GM23338 (cell line): ENCODE data around the gene CD180. TPM values are rescaled to one million over a fixed set of nuclear protein-coding genes. Genes with fewer than 3 reads are reported as not detected.

Source experiments
- ATAC-seq: fragments of 200-7000 bp; cut with Tn5 transposase; 3 replicates; pipeline ENCODE4 v1.9.1; 2020
- DNase-seq: peaks from one replicate; pipeline ENCODE4 v3.0.0-alpha.2; 2015; ENCODE audit warnings: low spot score
- H2AFZ ChIP-seq: fragments of 200-600 bp; sonication (generic); 2 replicates; pipeline ENCODE4 v1.8.0; 2016; ENCODE audit warnings: antibody characterized with exemption, mild to moderate bottlenecking, moderate library complexity
- H3F3A ChIP-seq: fragments of 200-600 bp; sonication (generic); replicated peaks from 2 replicates; pipeline ENCODE4 v1.8.0; 2017; ENCODE audit warnings: antibody characterized with exemption, mixed run types, low read depth
- H3K27ac ChIP-seq: fragments of 200-600 bp; sonication (generic); 2 replicates; pipeline ENCODE4 v1.6.1; 2016; ENCODE audit warnings: low read depth
- H3K27me3 ChIP-seq: fragments of 200-600 bp; sonication (generic); 2 replicates; pipeline ENCODE4 v1.8.0; 2016; ENCODE audit warnings: mild to moderate bottlenecking, mixed run types, moderate library complexity; ENCODE audit not compliant: insufficient read depth
- H3K36me3 ChIP-seq: fragments of 200-600 bp; sonication (generic); 2 replicates; pipeline ENCODE4 v1.8.0; 2016; ENCODE audit warnings: mild to moderate bottlenecking; ENCODE audit not compliant: insufficient read depth
- H3K4me1 ChIP-seq: fragments of 200-600 bp; sonication (generic); 2 replicates; pipeline ENCODE4 v1.8.0; 2016; ENCODE audit warnings: mild to moderate bottlenecking, moderate library complexity; ENCODE audit not compliant: insufficient read depth
- H3K4me2 ChIP-seq: fragments of 200-600 bp; sonication (generic); 2 replicates; pipeline ENCODE4 v1.7.1; 2017; ENCODE audit warnings: mixed run types
- H3K4me3 ChIP-seq: fragments of 200-600 bp; sonication (generic); 2 replicates; pipeline ENCODE4 v1.6.1; 2016; ENCODE audit warnings: mixed run types
- H3K79me2 ChIP-seq: fragments of 200-600 bp; sonication (generic); replicated peaks from 2 replicates; pipeline ENCODE4 v1.8.0; 2017; ENCODE audit warnings: mild to moderate bottlenecking; ENCODE audit not compliant: insufficient read depth
- H3K9me2 ChIP-seq: fragments of 200-600 bp; sonication (generic); 2 replicates; pipeline ENCODE4 v1.8.0; 2017; ENCODE audit not compliant: insufficient read depth
- H4K20me1 ChIP-seq: fragments of 200-600 bp; sonication (generic); replicated peaks from 2 replicates; pipeline ENCODE4 v1.8.0; 2017; ENCODE audit warnings: mild to moderate bottlenecking; ENCODE audit not compliant: insufficient read depth
- H3K27ac Mint-ChIP-seq: 2 replicates; pipeline ENCODE4 v1.8.0; 2020; ENCODE audit warnings: inconsistent platforms, mild to moderate bottlenecking, moderate library complexity, mixed read lengths
- H3K27me3 Mint-ChIP-seq: 3 replicates; pipeline ENCODE4 v1.8.0; 2022; ENCODE audit warnings: low read depth, mild to moderate bottlenecking, moderate library complexity, mixed read lengths, inconsistent platforms; ENCODE audit not compliant: insufficient read depth, poor library complexity
- H3K36me3 Mint-ChIP-seq: 3 replicates; pipeline ENCODE4 v1.8.0; 2021; ENCODE audit warnings: low read depth, mild to moderate bottlenecking, inconsistent platforms, moderate library complexity, mixed read lengths
- H3K4me1 Mint-ChIP-seq: 3 replicates; pipeline ENCODE4 v1.8.0; 2020; ENCODE audit warnings: mild to moderate bottlenecking, inconsistent platforms, mixed read lengths
- H3K4me3 Mint-ChIP-seq: 3 replicates; pipeline ENCODE4 v1.8.0; 2021; ENCODE audit warnings: moderate library complexity, mild to moderate bottlenecking, inconsistent platforms, mixed read lengths
- H3K9me3 Mint-ChIP-seq: 3 replicates; pipeline ENCODE4 v1.8.0; 2020; ENCODE audit warnings: moderate library complexity, mild to moderate bottlenecking, inconsistent platforms, mixed read lengths
- JUNB ChIP-seq: IDR thresholded peaks from one replicate; pipeline ENCODE4 v1.6.1; 2016; ENCODE audit warnings: antibody characterized with exemption; ENCODE audit not compliant: unreplicated experiment
- STAT1 ChIP-seq: IDR thresholded peaks from one replicate; pipeline ENCODE4 v1.6.1; 2016; ENCODE audit warnings: antibody characterized with exemption; ENCODE audit not compliant: unreplicated experiment
- ZNF462 ChIP-seq: fragments of 250-450 bp; sonication (Bioruptor Pico); IDR thresholded peaks from 2 replicates; pipeline ENCODE4 v1.5.0; 2020; ENCODE audit warnings: mild to moderate bottlenecking, moderate library complexity
- polyA plus RNA-seq: library from polyadenylated mRNA; unstranded; fragments of >200 nt; fragmentation: Nextera tagmentation; extraction: Ambion mirVana; gene quantifications from 2 replicates; pipeline ENCODE4 v1.2.1, GENCODE V29; 2016
- total RNA-seq: library from RNA; depleted of rRNA; stranded (reverse); fragments of >200 nt; shearing (Covaris generic); gene quantifications from 2 replicates; pipeline ENCODE4 v1.2.3, GENCODE V29; 2014

Gene CD180
- total and polyA plus RNA-seq, 2 experiments from 2014 or later, result not detected

DNA sequence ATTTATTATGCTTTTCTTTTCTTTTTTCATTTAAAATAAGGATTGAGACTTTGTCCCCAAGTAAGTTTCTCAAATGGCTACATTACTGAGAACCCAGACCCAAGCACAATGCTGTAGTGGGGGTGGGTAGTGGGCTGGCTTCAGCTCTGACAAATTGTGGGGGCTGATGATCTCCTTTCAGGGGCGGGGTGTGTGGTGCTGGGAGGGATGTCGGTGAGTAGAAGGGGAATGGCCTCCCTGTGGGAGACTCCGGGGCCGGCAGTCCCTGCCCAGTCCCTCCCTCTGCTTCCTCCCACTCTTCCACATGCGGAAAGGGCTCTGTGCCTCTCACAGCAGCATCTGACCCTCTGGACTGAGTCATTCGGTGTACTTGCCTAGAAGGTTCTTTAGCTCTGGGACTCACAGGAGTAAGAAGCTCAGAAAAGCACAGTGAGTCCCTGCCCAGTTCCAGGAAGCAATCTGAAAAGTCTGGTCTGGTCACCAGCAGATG is 14.3 kb downstream of the CD180 start:
- no peak for TF ChIP-seq JUNB
- TF ChIP-seq ZNF462, result peak; percentile 13; the same call in 1 of the 2 replicates
- no peak overlapping the region for H3K4me3 ChIP-seq
- DNase-seq, result peak; percentile 36
- peaks cover 2% of the 10 kb centered on the region; the same call in 1 of the 3 replicates for H3K36me3 Mint-ChIP-seq
- peak overlapping the region; percentile 68 for H3K27ac ChIP-seq
- H3K27me3 ChIP-seq, result no peaks in the 10 kb centered on the region
- H3K27ac Mint-ChIP-seq, result no peak overlapping the region
- ATAC-seq, result peak; percentile 98
- peaks cover 14% of the 10 kb centered on the region; the same call in 1 of the 2 replicates for H3K4me1 ChIP-seq
- H3K79me2 ChIP-seq, result no peaks in the 10 kb centered on the region
- H3K4me1 Mint-ChIP-seq, result peaks cover 17% of the 10 kb centered on the region
- peaks cover 14% of the 10 kb centered on the region for H3K9me2 ChIP-seq
- H4K20me1 ChIP-seq, result no peaks in the 10 kb centered on the region
- peak overlapping the region; percentile 65 for H3K4me2 ChIP-seq
- peaks cover 2% of the 10 kb centered on the region for H3K27me3 Mint-ChIP-seq
- H3K36me3 ChIP-seq, result no peaks in the 10 kb centered on the region; the same call in 1 of the 2 replicates
- H3K9me3 Mint-ChIP-seq, result peaks cover 3% of the 10 kb centered on the region; the same call in 2 of the 3 replicates
- H3F3A ChIP-seq, result no peaks in the 10 kb centered on the region; the same call in 1 of the 2 replicates
- peak overlapping the region; percentile 82 for H2AFZ ChIP-seq
- no peak overlapping the region for H3K4me3 Mint-ChIP-seq

GRCh38 chr5:67181648-67182221 is 14.9 kb downstream of the CD180 start:
- peak overlapping the region; percentile 87 for H3K27ac Mint-ChIP-seq
- H3K4me3 Mint-ChIP-seq, result no peak overlapping the region

More at GRCh38 chr5:67181648-67182221, 14.9 kb downstream of the CD180 start:
- Histone ChIP-seq H3K27ac (peak overlapping the region; percentile 68), H3K36me3 (no peaks in the 10 kb centered on the region; the same call in 1 of the 2 replicates), H2AFZ (peak overlapping the region; percentile 82), H3K9me2 (peaks cover 14% of the 10 kb centered on the region), H3K4me2 (peak overlapping the region; percentile 65), H3K4me1 (peaks cover 14% of the 10 kb centered on the region; the same call in 1 of the 2 replicates), H3K4me3 (no peak overlapping the region), H4K20me1 (no peaks in the 10 kb centered on the region), H3F3A (no peaks in the 10 kb centered on the region; the same call in 1 of the 2 replicates), H3K27me3 (no peaks in the 10 kb centered on the region), H3K79me2 (no peaks in the 10 kb centered on the region)
- no peak for TF ChIP-seq STAT1
- TF ChIP-seq ZNF462, result 0 out of 2 replicates have a peak, but pooled peaks have one; percentile 13
- ATAC-seq (peak; percentile 62), DNase-seq (peak; percentile 32)
- Mint-ChIP-seq H3K27me3 (peaks cover 2% of the 10 kb centered on the region), H3K36me3 (peaks cover 7% of the 10 kb centered on the region; the same call in 2 of the 3 replicates), H3K9me3 (peaks cover 8% of the 10 kb centered on the region), H3K4me1 (peaks cover 17% of the 10 kb centered on the region)
